Adipocyte (in vitro differentiated cells): ENCODE data around the gene NUDT14.

Source experiments
- DNase-seq: peaks from one replicate; pipeline ENCODE4 v3.0.0-alpha.2; 2015; ENCODE audit warnings: low read depth
- H3K27me3 ChIP-seq: replicated peaks from 2 replicates; pipeline ENCODE4 v1.7.0; 2013; ENCODE audit warnings: mild to moderate bottlenecking, low read length, moderate library complexity; ENCODE audit not compliant: control insufficient read depth, insufficient read depth
- H3K36me3 ChIP-seq: 2 replicates; pipeline ENCODE4 v1.7.0; 2013; ENCODE audit warnings: low read length, mild to moderate bottlenecking, moderate library complexity; ENCODE audit not compliant: control insufficient read depth, insufficient read depth, severe bottlenecking
- H3K4me1 ChIP-seq: 2 replicates; pipeline ENCODE4 v1.7.0; 2013; ENCODE audit warnings: mild to moderate bottlenecking, low read length, moderate library complexity; ENCODE audit not compliant: control insufficient read depth, insufficient read depth
- H3K4me3 ChIP-seq: 2 replicates; pipeline ENCODE4 v1.7.0; 2013; ENCODE audit warnings: mild to moderate bottlenecking, low read length, moderate library complexity
- H3K9ac ChIP-seq: 2 replicates; pipeline ENCODE4 v1.7.0; 2013; ENCODE audit warnings: mild to moderate bottlenecking, low read length, moderate library complexity
- H3K9me3 ChIP-seq: 2 replicates; pipeline ENCODE4 v1.7.0; 2013; ENCODE audit warnings: mild to moderate bottlenecking, low read length, moderate library complexity; ENCODE audit not compliant: control insufficient read depth

The NUDT14 gene

DNA sequence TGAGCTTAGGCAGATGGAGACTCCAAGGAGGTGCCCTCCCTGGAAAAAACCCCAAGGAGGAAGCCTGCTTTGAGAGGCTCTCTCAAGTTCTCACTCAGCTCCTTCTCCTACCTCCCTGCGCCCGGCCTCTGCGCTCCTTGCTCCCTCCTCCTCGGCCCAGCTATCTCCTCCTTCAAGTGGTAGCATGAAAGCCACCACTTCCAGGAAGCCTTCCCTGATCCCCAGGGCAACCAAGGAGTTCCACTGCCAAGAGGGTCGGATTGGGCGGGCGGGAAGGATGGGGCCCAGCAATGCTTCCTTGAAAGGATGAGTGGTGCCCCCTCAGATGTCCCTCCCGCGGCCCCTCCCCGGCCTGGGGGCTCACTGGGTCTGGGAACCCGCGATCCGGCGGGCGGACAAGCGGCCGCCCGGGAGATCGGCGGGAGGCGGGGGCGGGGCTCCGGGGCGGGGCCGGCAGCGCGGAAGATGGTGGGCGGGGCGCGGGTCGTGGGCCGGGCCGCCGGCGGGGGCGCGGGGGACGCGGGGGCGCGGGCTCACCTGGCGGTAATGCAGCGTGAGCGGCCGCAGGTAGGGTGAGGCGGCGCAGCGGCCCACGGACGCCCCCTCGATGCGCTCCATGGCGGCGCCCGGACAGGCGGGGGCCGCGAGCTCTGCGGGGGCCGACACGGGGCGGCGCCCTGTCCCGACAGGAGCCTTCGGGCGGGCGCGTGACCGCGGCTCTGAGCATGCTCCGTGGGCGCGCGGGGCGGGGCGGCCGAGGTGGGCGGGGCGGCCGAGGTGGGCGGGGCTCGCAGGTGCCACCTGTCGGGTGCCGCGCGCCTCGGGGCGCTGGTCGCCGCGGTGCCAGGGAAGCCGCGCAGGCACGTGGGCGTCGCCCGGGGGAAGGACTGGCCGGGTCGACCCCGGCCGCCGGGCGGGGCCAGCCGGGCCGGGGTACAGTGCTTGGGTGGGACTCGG is at the start of gene NUDT14:
Gene NUDT14, minus strand, starts transcription at position 721 of the 957 bp plus-strand sequence. Its CDS starts 103 bp downstream, at position 618.
- Histone ChIP-seq H3K9ac (peak within 1 kb of the TSS; percentile 51), H3K36me3 (no peaks in the 10 kb centered on the region), H3K4me3 (peak within 1 kb of the TSS; percentile 76), H3K9me3 (no peaks in the 10 kb centered on the region), H3K27me3 (peaks cover 23% of the 10 kb centered on the region), H3K4me1 (peaks cover 11% of the 10 kb centered on the region)
- DNase-seq = peak; percentile 77

DNA sequence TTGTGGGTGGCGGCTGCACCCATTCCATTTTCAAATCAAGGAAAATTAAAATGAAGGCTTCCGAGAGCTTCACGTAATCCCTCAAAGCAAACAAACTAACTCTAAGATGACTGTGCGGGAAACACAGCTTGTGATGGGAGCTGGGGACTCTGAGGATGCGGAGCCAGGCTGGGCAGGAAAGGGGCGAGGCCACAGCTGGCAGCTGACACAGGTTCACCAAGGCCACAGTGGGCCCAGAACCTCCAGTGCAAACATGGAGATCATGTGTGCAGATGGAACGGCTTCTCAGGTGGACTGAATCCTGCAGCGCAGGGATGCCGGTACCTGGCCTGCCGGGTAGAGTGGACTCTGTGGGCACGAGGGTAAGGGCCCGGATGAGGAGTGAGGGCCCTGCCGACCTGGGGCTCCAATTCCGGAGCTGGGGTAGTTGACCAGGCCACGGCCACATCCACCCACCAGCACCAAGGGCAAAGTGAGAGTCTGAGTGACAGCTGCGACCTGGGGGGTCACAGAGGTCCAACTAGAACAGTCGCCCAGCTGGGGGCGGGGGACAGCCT is 48.1 kb upstream of the NUDT14 start:
- peaks cover 13% of the 10 kb centered on the region for H3K36me3 ChIP-seq
- H3K9ac ChIP-seq = no peak overlapping the region
- DNase-seq = no peak
- no peaks in the 10 kb centered on the region for H3K27me3 ChIP-seq
- H3K9me3 ChIP-seq = no peaks in the 10 kb centered on the region
- peaks cover 5% of the 10 kb centered on the region for H3K4me1 ChIP-seq
- H3K4me3 ChIP-seq = no peak overlapping the region

DNA sequence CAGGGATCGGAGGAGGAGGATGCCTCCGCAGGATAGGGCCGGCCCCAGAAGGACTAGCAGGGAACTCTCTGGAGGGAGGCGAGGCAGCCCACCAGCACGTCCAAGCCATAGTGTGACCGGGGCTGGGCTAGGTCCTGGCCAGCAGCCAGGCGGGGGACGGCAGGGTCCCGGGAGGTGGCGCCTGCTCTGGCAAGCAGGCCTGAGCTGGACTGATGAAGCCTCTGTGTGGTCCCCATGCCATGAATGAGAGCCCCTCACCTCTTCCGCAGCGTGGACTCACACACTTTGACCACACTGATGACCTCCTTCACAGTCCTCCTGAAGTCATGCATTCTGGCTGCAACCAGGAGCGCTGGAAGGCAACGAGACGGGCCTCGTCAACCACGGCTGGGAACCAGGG is 47.5 kb upstream of the NUDT14 start:
- no peaks in the 10 kb centered on the region for H3K27me3 ChIP-seq

DNA sequence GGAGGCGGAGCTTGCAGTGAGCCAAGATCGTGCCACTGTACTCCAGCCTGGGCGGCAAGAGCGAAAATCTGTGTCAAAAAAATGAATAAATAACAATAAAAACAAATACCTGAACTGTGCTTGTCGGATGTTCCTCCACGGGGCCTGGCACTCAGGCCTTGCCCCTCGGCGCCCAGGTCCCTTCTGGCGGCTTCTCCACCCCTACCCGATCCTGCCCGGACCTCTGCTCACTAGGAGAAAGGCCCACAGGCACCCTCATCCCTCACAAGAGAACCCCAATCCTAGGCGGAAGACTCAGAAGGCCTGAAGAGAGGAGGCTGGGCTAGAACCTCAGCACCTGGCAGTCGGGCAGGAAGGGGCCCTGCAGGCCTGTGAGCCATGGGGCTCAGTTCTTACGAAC is 46.2 kb upstream of the NUDT14 start:
- Histone ChIP-seq H3K27me3 (no peaks in the 10 kb centered on the region), H3K9me3 (no peaks in the 10 kb centered on the region), H3K36me3 (peaks cover 26% of the 10 kb centered on the region), H3K4me3 (no peak overlapping the region), H3K9ac (no peak overlapping the region), H3K4me1 (peaks cover 10% of the 10 kb centered on the region)
- DNase-seq = no peak

More for the DNA sequence above, 47.5 kb upstream of the NUDT14 start:
- DNase-seq = no peak
- Histone ChIP-seq H3K4me1 (peaks cover 10% of the 10 kb centered on the region), H3K9me3 (no peaks in the 10 kb centered on the region), H3K9ac (no peak overlapping the region), H3K4me3 (no peak overlapping the region), H3K36me3 (peaks cover 17% of the 10 kb centered on the region)

DNA sequence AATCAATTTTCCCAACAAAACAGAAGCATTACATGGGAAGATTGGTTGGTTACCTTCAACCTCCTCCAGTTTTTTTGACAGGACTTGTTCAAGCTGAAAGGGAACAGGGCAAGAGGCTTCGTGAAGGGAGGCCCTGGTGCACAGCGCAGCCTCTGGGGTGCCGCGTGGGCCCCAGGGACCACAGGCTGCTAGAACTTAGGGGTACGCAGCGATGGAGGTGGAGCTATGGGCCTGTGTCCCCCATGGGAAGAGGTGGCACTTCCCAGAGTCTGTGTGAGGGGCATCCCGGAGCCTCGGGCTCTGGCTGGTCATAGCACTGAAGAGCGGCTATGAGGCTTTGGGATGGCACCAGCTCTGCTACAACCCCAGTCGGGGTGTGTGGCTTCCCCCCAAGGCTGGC is 45.1 kb upstream of the NUDT14 start:
- H3K4me3 ChIP-seq = no peak overlapping the region
- no peaks in the 10 kb centered on the region for H3K9me3 ChIP-seq
- peaks cover 10% of the 10 kb centered on the region for H3K4me1 ChIP-seq
- H3K36me3 ChIP-seq = peaks cover 34% of the 10 kb centered on the region
- H3K27me3 ChIP-seq = no peaks in the 10 kb centered on the region
- DNase-seq = no peak
- no peak overlapping the region for H3K9ac ChIP-seq

DNA sequence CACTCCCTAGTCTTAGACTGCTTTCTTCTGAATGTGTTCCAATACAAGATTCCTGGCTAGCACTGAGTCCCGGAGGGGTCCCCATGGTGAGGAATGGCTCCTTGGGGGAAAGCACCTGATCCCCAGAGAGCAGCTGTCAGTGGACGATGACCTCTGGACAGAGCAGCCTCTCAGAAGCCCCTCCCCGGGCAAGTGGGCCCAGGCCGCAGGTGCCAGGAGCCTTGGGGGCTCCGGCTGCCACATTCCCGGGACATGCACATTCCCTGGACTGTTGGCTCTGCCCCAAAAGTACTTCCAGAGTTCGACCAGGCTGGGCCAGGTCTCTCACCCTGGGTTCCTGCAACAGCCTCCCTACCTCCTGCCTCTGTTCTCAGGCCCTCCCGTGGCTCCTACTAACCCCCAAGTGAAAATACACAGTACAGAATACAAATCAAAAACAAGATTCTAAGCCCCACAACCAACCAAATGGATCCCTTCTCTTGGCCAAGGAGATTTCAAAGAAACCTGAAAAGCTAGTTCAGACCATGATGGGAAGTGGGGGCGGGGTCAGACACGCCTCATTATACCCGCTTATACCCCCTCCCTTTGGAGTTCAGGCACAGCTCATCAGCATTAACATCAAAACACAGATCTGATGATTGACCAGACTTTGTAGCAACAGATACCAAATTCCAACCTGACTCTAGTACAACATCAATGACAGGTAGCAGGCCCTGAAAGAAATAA is 43.9 kb upstream of the NUDT14 start:
- no peaks in the 10 kb centered on the region for H3K9me3 ChIP-seq
- peaks cover 36% of the 10 kb centered on the region for H3K36me3 ChIP-seq
- no peak for DNase-seq
- no peak overlapping the region for H3K9ac ChIP-seq
- H3K27me3 ChIP-seq = no peaks in the 10 kb centered on the region
- H3K4me3 ChIP-seq = no peak overlapping the region
- H3K4me1 ChIP-seq = peaks cover 10% of the 10 kb centered on the region

DNA sequence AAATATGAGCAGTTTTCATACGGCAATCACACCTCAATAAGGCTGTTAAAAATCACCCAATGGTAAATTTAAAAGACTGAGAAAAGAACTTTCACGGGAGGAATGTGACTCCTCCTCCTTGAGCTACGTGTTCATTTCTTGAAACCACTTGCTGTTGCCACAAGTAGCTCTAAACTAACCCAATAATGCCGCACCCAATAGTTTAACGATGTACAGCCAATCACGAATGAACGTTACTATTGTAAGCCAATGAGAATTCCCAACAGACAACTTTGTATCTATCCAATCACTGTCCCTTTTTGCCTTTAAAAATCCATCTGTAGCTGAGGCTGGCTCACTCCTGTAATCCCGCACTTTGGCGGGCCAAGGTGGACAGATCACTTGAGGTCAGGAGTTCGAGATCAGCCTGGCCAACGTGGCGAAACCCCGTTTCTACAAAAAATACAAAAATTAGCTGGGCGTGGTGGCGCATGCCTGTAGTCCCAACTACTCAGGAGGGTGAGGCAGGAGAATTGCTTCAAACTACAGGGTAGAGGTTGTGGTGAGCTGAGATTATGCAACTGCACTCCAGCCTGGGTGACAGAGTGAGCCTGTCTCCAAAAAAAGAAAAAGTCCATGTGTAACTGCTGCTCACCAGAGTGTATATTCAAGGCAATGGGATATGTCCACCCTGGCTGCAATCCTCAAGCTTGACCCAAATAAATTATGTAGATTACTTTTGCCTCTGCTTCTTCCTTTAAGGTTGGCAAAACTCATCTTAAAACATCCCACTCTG is 42.8 kb upstream of the NUDT14 start:
- H3K9ac ChIP-seq = no peak overlapping the region
- no peak overlapping the region for H3K4me3 ChIP-seq
- DNase-seq = no peak
- H3K4me1 ChIP-seq = peaks cover 10% of the 10 kb centered on the region
- H3K27me3 ChIP-seq = no peaks in the 10 kb centered on the region
- H3K36me3 ChIP-seq = peaks cover 42% of the 10 kb centered on the region
- no peaks in the 10 kb centered on the region for H3K9me3 ChIP-seq

DNA sequence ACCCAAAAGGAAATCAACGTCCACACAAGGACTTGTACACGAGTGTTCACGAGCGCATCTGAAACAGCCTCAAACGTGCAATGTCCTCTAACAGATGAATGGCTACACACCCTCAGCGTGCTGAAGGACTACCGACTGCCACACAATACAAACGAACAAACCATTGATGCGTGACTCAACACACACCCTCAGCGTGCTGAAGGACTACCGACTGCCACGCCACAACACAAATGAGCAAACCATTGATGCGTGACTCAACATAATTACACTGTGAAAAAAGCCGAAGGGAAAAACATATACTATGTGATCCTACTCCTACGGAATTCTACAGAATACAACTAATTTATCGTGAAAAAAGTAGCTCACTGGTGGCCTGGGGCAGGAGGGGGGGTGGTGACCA is 42.1 kb upstream of the NUDT14 start:
- Histone ChIP-seq H3K4me1 (peaks cover 10% of the 10 kb centered on the region), H3K4me3 (no peak overlapping the region), H3K27me3 (no peaks in the 10 kb centered on the region), H3K36me3 (peaks cover 49% of the 10 kb centered on the region), H3K9me3 (no peaks in the 10 kb centered on the region), H3K9ac (no peak overlapping the region)
- DNase-seq = no peak

DNA sequence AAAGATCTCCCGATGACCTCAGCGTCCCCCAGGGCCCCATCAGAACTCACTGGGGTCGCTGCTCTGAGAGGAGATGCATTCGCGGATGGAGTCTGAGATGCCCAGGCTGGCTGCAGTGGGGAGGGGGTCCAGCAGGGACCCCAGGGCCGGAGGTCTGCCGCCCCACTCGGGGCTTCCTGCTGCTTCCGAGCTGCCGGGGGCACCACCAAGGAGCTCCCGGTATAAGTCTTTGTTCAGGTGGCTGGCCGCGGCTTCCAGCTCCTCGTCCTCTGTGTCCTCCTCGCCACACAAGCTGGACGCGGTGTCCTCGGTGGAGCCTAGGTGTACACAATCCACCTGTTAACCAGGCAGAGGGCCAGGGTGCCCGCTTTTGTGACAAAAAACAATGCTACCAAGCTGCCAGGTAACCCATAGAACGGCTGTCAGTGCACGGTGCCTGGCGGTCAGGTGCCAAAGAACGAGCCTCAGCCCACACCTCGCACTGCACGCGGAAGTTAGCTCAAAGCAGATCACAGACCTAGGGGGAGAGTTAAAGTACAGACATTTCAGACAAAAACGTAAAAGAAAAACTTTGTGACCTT is 40.6 kb upstream of the NUDT14 start:
- no peaks in the 10 kb centered on the region for H3K27me3 ChIP-seq
- H3K4me3 ChIP-seq = no peak overlapping the region
- H3K9me3 ChIP-seq = no peaks in the 10 kb centered on the region
- H3K9ac ChIP-seq = no peak overlapping the region
- peaks cover 11% of the 10 kb centered on the region for H3K4me1 ChIP-seq
- no peak for DNase-seq
- peaks cover 60% of the 10 kb centered on the region for H3K36me3 ChIP-seq

DNA sequence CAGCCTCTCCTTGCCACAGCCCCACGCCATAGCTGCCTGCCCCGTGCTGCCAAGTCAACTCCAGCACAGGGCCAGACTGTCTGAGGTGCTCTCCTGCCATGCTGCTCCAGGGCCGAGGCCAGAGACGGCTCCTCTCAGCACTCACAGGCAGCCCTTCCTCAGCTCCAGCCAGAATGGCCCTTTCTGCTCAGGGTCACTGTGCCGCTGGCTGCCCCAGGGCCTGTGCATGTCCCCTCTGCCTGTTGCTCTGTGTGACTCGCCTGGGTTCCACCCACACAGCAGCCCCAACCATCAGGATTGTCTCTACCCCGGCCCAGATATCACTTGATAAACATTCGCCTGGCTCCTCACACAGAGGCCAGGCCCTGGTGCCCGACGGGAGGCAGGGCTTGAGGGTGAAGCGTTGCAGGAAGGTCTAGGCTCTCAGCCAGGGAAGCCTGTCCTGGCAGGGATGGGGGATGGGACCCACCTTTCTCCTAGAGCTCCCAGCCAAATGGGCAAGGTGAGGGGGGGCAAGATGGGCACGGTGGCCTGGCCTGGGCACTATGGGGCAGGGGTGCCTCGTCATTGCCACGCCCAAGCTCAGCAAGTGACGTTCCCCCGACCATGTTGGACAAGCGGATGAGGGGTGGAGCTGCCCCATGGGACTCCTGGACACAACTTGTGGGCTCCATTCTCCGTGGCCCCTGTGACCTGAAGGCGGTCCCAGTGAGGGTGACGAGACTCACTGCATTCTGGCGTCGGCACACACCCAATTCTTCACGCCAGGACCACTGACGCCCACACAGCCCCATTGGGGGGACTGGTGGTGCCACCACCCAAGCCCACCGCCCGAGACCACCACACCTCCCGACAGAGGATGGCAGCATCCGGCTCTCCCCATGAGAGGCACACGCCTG is 39.8 kb upstream of the NUDT14 start:
- peaks cover 56% of the 10 kb centered on the region for H3K36me3 ChIP-seq
- no peak for DNase-seq
- H3K4me1 ChIP-seq = peaks cover 18% of the 10 kb centered on the region

More for the DNA sequence above, 39.8 kb upstream of the NUDT14 start:
- Histone ChIP-seq H3K9me3 (no peaks in the 10 kb centered on the region), H3K4me3 (no peak overlapping the region), H3K9ac (no peak overlapping the region), H3K27me3 (no peaks in the 10 kb centered on the region)
